Testis (tissue), 2 donors: ENCODE measurements around the gene GALNT7.

Experiments
- CTCF ChIP-seq, 3 experiments: fragments of 450-650 bp in 2 of 3; fragments of 200-600 bp in 1 of 3; sonication (generic) in 1 of 3; IDR thresholded peaks; one replicate each; pipeline ENCODE4 v1.5.1; 2016 to 2019; ENCODE audit warnings: antibody characterized with exemption in 3 of 3, mild to moderate bottlenecking in 2 of 3, moderate library complexity in 1 of 3
- POLR2A ChIP-seq: fragments of 450-650 bp; IDR thresholded peaks from one replicate; pipeline ENCODE4 v1.6.1; 2017; ENCODE audit warnings: antibody characterized with exemption, mild to moderate bottlenecking, moderate library complexity

DNA sequence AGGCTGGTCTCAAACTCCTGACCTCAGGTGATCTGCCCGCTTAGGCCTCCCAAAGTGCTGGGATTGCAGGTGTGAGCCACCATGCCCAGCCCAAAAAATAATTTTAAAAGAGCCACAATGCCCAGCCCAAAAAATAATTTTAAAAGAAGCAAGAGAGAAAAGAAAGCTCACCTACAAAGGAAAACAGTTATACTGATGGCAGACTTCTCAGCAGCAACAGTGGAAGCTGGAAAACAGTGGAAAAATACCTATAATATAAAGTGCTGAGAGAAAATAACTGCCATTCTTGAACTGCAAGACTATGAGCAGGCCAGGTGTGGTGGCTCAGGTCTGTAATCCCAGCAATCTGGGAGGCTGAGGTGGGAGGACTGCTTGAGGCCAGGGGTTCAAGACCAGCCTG lies 178.9 kb downstream of the GALNT7 start:
- TF ChIP-seq POLR2A: no peak
- TF ChIP-seq CTCF (IDR thresholded peaks at IDR 0.05): no peak
